RKO (cell line): ENCODE data around the gene EIF2AK3.
"Not testable (repeated sequence)": the region's sequence is repeated elsewhere in the genome, so short reads cannot be mapped to it uniquely, and the experiment has no call there.

ENCODE experiments used
- DNase-seq: peaks from one replicate; pipeline ENCODE4 v3.0.0-alpha.2; 2016; ENCODE audit warnings: low spot score

Gene EIF2AK3

GRCh38 chr2:88636026-88636425 is 8.8 kb upstream of the EIF2AK3 start:
- no peak for DNase-seq

- no peak for DNase-seq
Observed at GRCh38 chr2:88632569-88632968, 5.3 kb upstream of the EIF2AK3 start.

- DNase-seq, result no peak
Observed at GRCh38 chr2:88628571-88628939, 1.3 kb upstream of the EIF2AK3 start.

- DNase-seq, result peak; percentile 92
Observed at GRCh38 chr2:88627856-88628570, 749 bp upstream of the EIF2AK3 start.

DNA sequence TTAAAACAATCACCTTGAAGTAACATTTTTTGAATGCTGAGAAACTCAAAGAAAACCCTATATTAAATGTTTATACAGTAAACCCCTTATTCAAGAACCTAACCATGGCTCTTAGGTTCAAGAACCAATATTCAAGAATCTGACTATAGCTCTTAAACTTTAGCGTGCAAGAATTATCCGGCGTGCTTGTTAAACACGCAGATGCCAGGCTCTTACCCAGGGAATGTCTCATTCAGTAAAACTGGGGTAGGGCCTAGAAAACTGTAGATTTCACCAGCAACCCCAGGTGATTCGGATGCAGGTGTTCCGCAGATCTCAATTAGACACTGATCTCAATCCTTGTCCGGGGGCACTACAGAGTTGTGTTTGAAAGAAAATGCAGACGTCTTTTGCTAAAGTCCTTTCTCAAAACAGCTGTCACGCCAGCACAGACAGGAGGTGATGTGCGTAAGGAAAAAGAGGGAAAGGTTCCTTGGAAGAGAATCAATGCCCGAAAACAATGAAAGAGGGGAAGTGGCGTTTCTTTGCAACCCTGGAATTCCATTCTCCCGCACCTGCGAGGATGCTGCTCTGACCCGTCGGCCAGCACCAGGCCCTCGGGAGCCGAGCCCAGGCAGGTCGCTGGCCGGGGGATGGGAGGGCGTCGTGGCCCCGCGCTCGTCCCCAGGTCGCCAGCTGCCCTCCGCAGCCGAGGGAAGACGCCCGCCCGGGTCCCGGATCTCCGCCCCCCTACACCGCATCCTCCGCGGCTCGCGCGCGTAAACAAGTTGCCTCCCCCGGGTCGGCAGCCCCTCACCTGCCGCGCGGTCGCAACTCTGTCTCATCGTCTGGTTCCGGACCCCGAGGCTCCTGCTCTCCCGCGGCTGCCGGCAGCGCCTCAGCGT is 851 bp downstream of the EIF2AK3 start:
- DNase-seq, result peak; percentile 35

DNA sequence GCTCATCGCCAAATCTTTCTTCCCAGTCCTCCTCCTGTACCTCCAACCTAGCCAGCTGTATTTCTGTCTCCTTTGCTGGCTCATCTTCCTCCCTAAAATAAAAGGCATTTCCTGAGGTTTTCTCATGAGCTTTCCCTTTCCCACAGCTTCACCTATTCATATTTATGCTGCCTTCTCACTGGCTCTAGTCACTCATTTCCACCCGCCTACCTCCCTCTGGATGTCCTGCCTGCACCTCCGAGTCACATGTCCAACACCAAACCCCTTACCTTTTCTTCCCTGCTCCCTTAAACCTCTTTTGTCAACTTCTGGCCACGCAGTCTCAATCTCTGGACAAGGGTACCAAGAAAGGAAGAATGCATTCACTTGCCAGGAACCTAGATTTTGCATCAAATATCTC is 2.8 kb downstream of the EIF2AK3 start:
- DNase-seq, result no peak

DNA sequence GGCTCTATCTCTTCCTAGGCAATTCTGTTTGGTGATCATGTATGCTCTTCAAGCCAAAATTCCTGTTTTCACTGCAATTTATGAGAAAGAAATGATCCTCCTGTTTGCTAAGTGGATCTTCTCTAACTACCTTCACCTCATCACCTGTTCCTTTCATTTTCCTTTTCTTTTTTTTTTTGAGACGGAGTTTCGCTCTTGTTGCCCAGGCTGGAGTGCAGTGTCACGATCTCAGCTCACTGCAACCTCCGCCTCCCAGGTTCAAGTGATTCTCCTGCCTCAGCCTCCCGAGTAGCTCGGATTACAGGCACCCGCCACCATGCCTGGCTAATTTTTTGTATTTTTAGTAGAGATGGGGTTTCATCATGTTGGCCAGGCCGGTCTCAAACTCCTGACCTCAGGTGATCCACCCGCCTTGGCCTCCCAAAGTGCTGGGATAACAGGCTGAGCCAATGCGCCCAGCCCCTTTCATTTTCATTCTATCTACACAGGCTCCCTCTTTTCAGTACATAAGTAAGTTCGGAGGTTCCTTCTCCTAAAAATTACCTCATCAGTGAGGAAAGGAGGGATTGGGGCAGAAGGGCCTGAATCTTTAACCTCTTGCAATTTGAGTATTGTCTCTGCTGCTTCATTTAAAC is 3.3 kb downstream of the EIF2AK3 start:
- DNase-seq, result not testable (repeated sequence)

DNA sequence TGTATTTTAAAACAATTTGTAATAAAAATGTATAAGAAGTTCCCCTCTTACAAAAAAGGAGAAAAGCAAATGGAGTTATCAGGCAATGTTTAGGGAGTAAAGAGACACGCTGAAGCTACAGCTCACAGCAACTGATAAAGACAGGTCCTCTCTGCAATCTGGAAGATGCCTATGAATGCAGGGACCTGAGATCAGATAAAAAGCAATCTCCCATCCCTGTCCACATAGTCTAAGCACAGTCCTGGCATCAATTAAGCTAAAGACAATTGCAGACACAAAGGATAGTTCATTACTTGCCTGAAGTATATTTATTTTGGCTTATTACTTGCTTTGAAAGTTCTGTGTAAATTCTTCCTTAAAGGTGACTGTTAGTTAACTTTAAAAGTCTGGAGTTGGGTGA is 5.0 kb downstream of the EIF2AK3 start:
- DNase-seq, result no peak

GRCh38 chr2:88621432-88621831 is 5.8 kb downstream of the EIF2AK3 start:
- DNase-seq, result no peak

GRCh38 chr2:88620015-88620414 is 7.2 kb downstream of the EIF2AK3 start:
- no peak for DNase-seq

DNA sequence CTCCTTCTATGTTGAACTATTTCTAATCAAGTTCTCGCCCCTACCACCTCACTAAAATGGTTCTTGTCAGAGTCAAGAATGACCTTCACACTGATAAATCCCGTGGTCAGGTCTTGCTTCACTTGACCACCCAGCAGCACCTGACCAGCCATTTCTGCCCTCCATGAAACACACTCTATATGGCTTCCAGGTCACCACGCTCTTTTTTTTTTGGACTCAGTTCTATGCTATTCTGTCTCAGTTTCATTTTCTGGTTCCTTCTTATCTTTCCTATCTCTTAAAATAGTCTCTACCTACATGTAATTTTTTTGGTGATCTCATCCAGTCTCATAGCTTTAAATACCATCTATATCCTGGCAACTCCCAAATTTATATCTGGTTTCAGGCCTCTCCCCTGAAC is 11.4 kb downstream of the EIF2AK3 start:
- no peak for DNase-seq

DNA sequence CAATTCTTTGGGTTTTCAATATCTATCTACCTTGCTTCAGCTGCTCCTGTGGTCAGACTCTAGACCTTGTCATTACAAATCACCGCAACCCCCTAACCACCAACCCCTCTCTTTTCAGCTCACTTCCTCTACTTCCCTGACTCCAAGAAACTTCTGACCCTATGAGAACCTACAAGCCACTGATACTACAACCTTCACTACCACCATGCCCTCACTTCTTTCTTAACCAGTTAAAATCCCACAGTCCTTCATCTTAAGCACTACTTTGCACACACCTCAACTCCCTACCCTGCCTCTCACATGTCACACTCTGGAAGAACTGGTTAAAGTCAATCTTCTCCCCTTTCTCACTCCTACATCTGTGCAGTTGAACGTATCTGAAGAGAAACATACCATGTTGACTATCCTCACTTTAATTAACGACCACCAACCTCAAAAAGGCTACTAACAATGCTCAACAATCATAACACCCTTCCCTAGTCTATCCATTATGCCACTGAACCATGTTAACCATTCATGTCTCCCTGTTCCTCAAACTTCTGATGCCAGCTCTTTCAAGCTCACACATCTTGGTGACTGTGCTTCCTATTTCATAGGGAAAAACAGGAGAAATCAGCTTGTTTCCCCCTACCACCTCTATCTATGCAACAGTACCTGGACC is 12.6 kb downstream of the EIF2AK3 start:
- no peak for DNase-seq

GRCh38 chr2:88613921-88614320 is 13.3 kb downstream of the EIF2AK3 start:
- no peak for DNase-seq

- DNase-seq, result no peak
Observed at GRCh38 chr2:88608184-88608583, 19.1 kb downstream of the EIF2AK3 start.

DNA sequence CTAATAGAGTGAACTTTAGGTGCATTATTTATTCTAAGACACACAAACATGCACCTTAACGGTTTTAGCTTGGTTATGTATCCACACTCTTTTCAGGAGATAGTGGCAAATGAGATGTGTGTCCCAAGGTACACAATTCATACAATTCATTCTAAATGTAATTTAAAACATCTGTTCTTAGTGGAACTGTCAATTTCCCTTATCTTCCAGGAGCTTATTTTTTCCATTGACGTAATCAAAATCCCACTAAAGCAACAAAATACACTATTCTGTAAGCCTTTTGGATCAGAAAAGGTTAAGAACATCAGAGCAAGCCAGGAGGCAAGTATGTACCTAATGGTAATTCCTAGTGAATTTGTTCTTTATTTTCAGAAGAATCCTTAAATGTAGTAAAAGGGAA is 19.8 kb downstream of the EIF2AK3 start:
- DNase-seq, result no peak

DNA sequence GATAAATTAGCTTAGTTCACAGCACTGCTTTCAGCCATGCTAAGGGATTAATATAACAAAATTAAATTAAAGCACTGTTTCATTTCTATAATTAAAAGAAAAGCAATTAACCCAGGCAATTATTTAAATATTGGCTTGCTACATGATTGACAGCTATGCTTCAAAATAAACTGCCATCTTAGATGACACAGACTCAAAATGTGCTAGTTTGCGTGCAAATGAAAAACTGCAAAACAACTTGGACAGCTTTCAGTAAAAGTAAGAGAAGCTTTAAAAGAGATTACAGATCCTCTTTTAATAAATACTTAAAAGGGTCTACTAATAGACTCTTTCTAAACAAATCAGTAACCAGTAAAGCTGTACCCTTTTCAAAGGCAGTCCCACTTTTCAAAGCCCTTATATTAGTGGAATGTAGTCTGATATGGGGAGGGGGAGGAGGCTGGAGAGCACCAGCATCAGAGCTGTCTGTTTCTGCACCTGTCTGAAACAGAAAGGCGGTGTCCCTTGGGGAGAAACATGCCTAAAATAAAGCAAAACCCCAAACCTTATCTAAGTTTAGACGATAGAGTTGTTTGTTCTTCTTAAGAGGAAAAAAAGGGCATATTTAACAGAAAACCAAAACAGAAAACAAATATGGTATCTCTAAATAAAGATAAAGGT is 20.8 kb downstream of the EIF2AK3 start:
- DNase-seq, result no peak

DNA sequence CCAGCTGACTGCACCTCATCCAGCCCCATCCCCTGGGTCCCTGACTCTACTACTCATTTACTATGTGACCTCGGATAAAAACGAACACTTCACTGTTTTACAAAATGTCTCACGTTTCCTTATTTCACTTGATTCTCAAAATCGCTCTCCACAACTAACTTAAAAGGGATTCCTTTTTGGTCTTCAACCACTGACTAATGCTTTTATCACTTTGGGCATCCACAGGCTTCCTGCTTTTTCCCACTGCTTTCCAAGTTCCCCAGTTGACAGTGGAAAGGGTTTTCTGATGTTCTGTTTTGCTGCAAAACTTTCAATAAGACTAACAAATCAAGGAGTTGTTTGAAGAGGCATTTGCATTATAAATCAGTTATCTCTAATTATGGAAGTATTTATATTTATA is 24.1 kb downstream of the EIF2AK3 start:
- no peak for DNase-seq

- no peak for DNase-seq
Observed at GRCh38 chr2:88602022-88602421, 25.2 kb downstream of the EIF2AK3 start.

GRCh38 chr2:88601286-88601685 is 26.0 kb downstream of the EIF2AK3 start:
- no peak for DNase-seq

GRCh38 chr2:88600038-88600465 is 27.2 kb downstream of the EIF2AK3 start:
- DNase-seq, result peak; percentile 98

- no peak for DNase-seq
Observed at GRCh38 chr2:88599527-88599926, 27.7 kb downstream of the EIF2AK3 start.

GRCh38 chr2:88597168-88597567 is 30.1 kb downstream of the EIF2AK3 start:
- DNase-seq, result no peak
